Activated CD4-positive, alpha-beta T cell treated with anti-CD3 and anti-CD28 coated beads for 4 hours (primary cell): ENCODE measurements around the gene CADM1.

Experiments used
- DNase-seq, 2 donors: peaks; one replicate each; pipeline ENCODE4 v3.0.0-alpha.2; 2020

The CADM1 gene

GRCh38 chr11:115393950-115394349, 110.3 kb downstream of the CADM1 start:
- DNase-seq: no peak

- DNase-seq: no peak
Observed at GRCh38 chr11:115391598-115391997, 112.6 kb downstream of the CADM1 start.

DNA sequence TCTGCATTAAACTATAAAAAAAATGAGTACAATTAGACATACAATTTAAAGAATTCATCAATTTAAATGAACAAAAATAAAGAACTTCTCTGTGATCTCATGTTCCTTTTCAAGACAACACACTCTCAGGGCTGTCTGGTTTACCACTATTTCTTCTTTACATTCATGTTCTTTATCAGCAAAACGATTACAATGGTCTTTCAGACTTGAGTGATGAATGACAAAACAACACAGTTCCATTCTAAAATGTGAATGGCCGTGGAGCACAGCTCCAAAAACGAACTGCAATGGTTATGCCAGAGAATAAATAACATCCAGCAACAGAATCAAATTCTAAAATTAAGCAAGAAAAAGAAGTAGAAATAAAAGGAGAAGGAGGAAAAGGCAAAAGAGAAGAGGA, 113.1 kb downstream of the CADM1 start:
- no peak for DNase-seq

DNA sequence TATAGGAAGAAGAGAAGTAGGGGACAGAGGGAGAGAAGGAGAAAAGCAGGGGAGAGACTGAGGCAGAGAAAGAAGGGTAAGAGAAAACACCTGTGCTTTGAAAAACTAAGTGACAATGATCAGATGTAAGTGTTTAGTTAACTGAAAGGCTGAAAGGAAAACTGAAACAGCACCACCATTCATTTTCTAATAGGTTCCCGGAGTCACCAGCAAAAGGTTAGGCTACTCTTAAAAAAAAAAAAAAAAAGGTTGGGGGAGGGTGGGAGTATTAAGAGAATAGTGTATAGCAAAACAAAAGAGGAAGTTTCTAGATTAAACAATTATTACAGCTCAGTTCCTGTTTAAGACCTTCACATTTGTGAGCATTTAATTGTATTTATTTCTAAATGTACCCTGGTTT, 113.8 kb downstream of the CADM1 start:
- no peak for DNase-seq

DNA sequence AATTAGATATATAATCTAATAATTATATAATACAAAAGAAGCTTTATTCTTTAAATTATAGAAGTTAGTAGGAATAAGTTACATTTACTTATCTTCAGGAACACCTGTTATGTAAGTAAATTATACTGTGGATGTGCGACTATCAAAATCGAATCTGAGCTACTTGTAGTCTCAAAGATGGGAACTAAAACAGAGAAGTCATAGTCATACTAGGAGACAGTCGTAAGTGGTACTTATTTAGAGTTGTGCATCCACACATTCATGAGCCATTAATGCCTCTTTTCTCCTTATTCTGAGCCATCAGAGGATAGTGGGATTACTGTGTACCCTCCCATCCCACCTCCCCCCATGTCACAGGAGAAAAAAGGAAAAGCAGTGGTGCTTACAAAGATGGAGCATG, 114.4 kb downstream of the CADM1 start:
- no peak for DNase-seq

GRCh38 chr11:115385226-115385625, 119.0 kb downstream of the CADM1 start:
- DNase-seq: no peak

- DNase-seq: no peak
Observed at GRCh38 chr11:115384236-115384635, 120.0 kb downstream of the CADM1 start.

GRCh38 chr11:115383431-115383830, 120.8 kb downstream of the CADM1 start:
- DNase-seq: no peak

DNA sequence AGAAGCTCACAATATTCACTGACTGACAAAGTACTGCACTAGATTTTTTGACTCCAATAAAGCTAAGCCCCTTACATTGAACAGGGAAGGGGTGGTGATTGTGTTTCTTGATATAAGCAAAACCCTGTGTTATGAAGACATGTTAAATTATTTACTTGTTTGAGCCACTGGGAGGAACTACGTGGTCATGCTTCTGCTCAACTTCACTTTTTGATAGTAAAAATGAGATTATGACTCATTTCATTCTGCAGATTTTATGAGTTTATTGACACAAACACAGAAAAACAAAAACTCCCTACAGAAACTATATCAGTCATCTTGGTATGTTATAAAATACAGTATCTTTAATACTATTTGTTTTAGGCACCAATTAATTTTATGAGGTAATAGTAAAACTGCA, 124.7 kb downstream of the CADM1 start:
- DNase-seq: no peak

- DNase-seq: no peak
Observed at GRCh38 chr11:115378557-115378956, 125.7 kb downstream of the CADM1 start.

DNA sequence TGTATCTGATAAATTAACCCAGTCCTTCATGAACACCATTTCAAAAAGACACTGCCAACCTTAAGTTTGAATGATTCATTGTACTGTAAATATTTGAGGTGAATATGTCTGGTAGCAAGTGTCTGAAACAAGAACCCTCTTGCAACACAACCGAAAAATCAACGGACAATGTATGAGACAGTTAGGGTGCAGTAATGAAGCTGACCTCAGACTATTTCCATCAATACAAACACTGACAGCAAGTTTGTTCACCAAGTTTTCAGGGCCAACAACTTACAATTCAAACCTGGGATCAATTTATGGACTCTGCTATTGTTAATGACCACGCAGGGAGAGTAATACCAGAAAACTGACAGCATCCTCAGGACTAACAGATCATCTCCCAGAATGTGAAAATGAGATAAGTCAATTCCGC, 126.3 kb downstream of the CADM1 start:
- DNase-seq: no peak

- DNase-seq: no peak
Observed at GRCh38 chr11:115368616-115369015, 135.6 kb downstream of the CADM1 start.

- DNase-seq: no peak
Observed at GRCh38 chr11:115366826-115367225, 137.4 kb downstream of the CADM1 start.

DNA sequence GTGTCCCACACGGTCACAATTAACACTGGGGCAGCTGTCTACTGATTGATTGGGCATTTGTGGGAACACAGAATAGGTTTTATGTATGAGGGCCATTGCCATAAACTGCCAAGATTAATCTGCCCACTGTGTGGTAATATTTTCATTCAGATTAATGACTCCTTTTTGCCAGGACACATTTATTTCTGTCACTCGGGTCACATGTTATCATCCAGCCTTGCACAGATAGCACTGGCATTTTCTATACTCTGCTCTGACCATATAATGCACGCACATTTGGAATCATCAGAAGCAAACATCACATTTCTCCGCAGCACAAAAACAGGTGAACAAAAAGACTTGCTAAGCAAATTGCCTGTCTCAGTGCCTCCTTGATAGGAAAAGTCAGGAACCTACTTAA, 138.3 kb downstream of the CADM1 start:
- DNase-seq: no peak

DNA sequence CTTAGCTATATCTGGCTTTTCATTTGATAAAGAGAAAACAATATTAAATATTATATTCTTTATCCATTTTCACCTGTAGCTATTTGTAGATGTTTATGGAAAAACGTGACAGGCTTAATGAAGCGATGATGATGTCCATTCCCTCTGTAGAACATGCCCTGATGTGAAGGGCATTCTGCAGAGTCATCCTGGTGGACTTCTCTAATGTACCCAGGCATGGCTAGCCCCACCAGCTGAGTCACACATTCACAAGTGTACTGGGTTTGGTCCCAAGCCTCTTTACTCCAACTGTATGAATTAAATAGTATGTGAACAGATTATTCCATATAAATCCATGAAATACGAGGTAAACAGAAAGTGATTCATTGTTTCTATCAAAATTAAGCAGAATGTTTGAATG, 139.3 kb downstream of the CADM1 start:
- DNase-seq: no peak

DNA sequence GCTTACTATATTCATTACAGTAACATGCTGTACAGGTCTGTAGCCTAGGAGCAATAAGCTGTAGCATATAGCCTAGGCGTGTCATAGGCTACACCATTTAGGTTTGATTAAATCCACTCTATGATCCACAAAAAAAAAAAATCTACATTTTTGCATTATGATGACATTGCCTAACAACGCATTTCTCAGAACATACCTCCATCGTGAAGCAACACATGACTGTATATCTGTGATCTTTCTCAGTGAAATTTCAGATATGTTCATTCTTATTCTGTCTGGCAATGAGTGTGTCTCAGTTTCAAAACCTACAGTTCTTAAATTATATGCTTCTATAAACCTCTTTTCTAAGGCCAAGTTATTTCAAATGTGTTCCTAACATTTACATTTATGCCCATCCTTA, 140.3 kb downstream of the CADM1 start:
- no peak for DNase-seq

DNA sequence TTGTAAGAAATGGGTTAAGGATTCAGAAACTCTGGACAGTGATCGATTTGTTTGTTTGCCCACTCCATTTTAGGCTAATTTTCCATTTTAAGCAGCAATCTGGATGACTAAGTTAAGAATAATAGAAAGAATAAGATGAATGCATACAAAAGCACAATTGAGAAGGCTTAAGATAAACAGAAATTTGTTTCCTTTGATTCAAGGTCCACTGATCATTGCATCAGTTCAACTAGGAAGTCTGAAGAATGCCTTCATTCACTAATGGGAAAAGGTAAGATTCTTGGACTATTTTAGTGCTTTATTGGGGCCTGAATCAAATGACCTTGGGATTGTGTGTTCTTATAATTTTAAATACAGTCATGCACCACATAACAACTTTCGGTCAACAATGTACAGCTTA, 140.8 kb downstream of the CADM1 start:
- no peak for DNase-seq

DNA sequence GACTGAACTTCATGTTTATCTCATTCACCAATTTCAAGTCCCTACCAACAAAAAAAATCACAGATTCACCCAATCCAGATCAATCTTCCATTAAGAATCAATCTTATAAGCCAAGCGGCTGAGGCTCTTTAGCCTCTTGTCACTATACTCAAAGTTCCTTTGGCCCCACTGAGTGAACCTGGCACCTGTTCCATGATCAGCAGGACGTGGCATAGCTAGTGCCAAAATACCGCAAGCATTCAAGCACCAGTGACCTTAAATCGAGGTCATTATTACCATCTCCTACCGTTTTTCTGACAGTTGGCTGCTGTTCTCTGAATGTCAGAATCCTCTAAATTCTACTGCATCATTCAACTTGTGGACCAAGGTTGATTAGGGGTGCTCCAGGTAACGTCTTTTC, 141.2 kb downstream of the CADM1 start:
- DNase-seq: no peak

DNA sequence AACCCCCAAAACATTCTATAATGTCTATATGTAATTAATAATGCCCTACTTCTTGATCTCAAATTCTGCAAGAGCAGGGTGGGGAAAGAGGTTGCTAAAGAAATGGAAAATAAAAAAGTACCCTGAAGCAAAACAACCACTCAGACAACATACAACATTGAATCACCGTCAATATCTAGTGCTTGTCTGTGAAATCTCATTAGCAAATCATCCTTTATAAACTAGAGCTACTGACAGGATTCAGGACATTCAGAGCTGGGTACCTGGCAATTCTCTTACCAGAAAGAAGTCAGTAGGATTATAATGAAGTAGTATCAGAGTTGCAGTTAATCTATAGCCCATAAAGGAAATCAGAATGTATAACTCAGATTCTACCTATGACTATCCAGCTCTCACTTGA, 143.2 kb downstream of the CADM1 start:
- DNase-seq: no peak

- no peak for DNase-seq
Observed at GRCh38 chr11:115360186-115360824, 143.9 kb downstream of the CADM1 start.

DNA sequence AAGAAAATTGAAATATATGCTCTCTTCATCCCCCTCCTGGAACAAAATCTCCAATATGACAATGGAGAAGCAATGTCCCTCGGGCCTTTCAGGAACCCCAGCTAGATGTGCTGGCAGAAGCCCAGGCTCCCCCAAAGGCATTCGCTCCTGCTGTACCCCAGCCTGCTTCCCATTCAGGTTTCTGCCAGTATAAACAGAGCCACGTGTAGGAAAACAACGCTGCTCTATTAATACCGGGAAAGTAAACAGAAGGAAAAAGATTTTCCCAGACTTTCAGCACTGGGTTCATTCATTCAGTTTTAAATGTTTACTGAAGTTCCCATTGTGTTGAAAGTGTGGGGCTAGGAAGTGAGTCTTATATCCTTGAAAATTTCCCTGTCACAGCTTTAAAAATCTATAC, 147.1 kb downstream of the CADM1 start:
- DNase-seq: no peak

- no peak for DNase-seq
Observed at GRCh38 chr11:115352805-115353485, 151.3 kb downstream of the CADM1 start.

GRCh38 chr11:115349335-115350017, 154.7 kb downstream of the CADM1 start:
- no peak for DNase-seq

- no peak for DNase-seq
Observed at GRCh38 chr11:115348416-115348815, 155.8 kb downstream of the CADM1 start.
